Testis (tissue), 2 donors: ENCODE data around the gene OR4D11.

Source experiments
- POLR2A ChIP-seq: fragments of 450-650 bp; IDR thresholded peaks from one replicate; pipeline ENCODE4 v1.6.1; 2017; ENCODE audit warnings: antibody characterized with exemption, mild to moderate bottlenecking, moderate library complexity
- TF ChIP-seq, protein P1 (sequence below), 3 experiments: fragments of 450-650 bp in 2 of 3; fragments of 200-600 bp in 1 of 3; sonication (generic) in 1 of 3; IDR thresholded peaks; one replicate each; pipeline ENCODE4 v1.5.1; 2016 to 2019; ENCODE audit warnings: antibody characterized with exemption in 3 of 3, mild to moderate bottlenecking in 2 of 3, moderate library complexity in 1 of 3

DNA sequence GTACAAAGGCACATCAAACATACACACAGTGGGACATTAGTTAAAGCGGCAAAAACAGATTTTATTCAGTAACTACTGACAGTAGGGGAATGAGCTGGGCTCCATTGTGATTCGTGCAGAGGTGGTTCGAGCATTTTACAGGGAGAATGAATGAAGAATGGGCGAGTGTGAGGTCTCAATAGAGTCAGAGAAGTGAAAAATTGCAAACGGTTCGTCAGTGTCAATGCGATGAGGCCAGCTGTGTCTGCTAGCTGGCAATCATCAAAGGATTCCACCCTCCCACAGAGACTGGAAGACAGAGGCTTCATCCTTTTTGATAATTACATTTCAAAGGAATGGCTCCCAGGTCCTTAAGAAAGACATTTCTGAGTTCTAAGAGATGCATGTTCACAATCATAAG is 25.3 kb downstream of the OR4D11 start:
- TF ChIP-seq, protein P1, sequence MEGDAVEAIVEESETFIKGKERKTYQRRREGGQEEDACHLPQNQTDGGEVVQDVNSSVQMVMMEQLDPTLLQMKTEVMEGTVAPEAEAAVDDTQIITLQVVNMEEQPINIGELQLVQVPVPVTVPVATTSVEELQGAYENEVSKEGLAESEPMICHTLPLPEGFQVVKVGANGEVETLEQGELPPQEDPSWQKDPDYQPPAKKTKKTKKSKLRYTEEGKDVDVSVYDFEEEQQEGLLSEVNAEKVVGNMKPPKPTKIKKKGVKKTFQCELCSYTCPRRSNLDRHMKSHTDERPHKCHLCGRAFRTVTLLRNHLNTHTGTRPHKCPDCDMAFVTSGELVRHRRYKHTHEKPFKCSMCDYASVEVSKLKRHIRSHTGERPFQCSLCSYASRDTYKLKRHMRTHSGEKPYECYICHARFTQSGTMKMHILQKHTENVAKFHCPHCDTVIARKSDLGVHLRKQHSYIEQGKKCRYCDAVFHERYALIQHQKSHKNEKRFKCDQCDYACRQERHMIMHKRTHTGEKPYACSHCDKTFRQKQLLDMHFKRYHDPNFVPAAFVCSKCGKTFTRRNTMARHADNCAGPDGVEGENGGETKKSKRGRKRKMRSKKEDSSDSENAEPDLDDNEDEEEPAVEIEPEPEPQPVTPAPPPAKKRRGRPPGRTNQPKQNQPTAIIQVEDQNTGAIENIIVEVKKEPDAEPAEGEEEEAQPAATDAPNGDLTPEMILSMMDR (IDR thresholded peaks at IDR 0.05), result no peak
- no peak for TF ChIP-seq POLR2A
